GM12892 (cell line): ENCODE results near the gene KAT2B.

Experiments used
- POLR2A ChIP-seq: IDR thresholded peaks from 2 replicates; pipeline ENCODE4 v1.6.1; 2011; ENCODE audit warnings: low read depth, low read length, control low read depth
- POLR2AphosphoS5 ChIP-seq: IDR thresholded peaks from 2 replicates; pipeline ENCODE4 v1.6.1; 2011; ENCODE audit warnings: low read depth, low read length, control low read depth
- TAF1 ChIP-seq: IDR thresholded peaks from 2 replicates; pipeline ENCODE4 v1.6.1; 2011; ENCODE audit warnings: low read depth, mild to moderate bottlenecking, control low read depth, low read length, borderline replicate concordance

- no peak for TF ChIP-seq POLR2A
- no peak for TF ChIP-seq POLR2AphosphoS5
- TF ChIP-seq TAF1, result no peak
These were observed 5.2 kb upstream of the KAT2B start for GRCh38 chr3:20035019-20035418.
